ENCODE data around the gene CFAP97D1.

DNA sequence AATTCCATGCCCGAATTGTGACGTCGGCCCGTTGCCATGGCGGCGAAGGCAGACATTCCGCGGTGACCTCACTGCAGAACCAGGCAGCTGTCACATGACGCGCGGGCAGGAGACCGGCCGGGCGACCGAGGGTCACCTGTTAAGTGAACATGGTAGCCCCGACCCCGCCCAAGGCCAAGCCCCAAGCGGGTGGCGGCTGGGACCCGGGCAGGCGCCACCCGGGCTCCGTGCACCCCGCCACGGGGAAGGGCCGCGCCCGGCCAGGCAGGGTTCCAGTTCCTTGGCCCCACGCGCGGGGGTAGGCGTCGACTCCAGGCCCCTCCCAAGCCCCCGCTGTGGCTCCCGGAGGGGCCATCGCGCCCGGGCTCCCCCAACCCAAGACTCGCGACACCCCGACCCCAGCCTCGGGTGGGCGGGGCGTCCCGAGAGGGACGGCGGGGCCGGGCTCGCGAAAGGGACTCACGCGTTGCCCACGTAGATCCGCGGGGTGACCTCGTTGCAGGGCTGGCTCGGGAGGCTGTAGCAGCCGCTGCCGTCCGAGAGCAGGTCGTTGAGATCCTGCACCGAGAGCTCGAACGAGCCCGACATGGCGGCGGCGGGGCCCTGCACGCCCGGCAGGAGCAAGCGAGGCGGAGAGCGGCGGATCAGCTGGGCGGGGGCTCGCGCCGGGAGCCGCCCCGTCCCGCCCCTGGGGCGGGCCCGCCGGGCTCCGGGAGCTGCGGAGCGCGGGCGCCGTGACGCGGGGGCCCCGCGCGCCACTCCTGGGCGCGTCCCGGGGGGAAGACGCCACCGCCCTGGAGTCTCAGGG, 1.7 kb upstream of the CFAP97D1 start, which contains the start of gene DUSP3:
- TF ChIP-seq, protein P1, sequence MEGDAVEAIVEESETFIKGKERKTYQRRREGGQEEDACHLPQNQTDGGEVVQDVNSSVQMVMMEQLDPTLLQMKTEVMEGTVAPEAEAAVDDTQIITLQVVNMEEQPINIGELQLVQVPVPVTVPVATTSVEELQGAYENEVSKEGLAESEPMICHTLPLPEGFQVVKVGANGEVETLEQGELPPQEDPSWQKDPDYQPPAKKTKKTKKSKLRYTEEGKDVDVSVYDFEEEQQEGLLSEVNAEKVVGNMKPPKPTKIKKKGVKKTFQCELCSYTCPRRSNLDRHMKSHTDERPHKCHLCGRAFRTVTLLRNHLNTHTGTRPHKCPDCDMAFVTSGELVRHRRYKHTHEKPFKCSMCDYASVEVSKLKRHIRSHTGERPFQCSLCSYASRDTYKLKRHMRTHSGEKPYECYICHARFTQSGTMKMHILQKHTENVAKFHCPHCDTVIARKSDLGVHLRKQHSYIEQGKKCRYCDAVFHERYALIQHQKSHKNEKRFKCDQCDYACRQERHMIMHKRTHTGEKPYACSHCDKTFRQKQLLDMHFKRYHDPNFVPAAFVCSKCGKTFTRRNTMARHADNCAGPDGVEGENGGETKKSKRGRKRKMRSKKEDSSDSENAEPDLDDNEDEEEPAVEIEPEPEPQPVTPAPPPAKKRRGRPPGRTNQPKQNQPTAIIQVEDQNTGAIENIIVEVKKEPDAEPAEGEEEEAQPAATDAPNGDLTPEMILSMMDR (IDR thresholded peaks at IDR 0.05): no peak
- no peak for TF ChIP-seq EZH2 (IDR thresholded peaks at IDR 0.05; ENCODE audit: borderline replicate concordance, insufficient read depth, low read depth, low read length, poor library complexity, severe bottlenecking)

All from B cell (primary cell).